H1 (cell line): ENCODE results near the gene RRP12. TPM values are rescaled to one million over a fixed set of nuclear protein-coding genes. Genes with fewer than 3 reads are reported as not detected.
A peak's percentile ranks its signal among the peaks of the same experiment; 100 is the strongest.

Source experiments
- CTCF ChIA-PET: fragments of 300-600 bp; sonication (Branson Sonifier 250); formaldehyde crosslinking; loops from one replicate; lab custom pipeline; 2021; ENCODE audit not compliant: partially characterized antibody; lab: Charles Lee
- POLR2A ChIA-PET: fragments of 300-600 bp; sonication (Branson Sonifier 250); formaldehyde crosslinking; loops from one replicate; lab custom pipeline; 2021; ENCODE audit warnings: inconsistent platforms; ENCODE audit not compliant: partially characterized antibody; lab: Charles Lee
- DNase-seq, 2 experiments: peaks; one replicate each; pipeline versions ENCODE4 v3.0.0 to v3.0.0-alpha.2; 2010 to 2022; ENCODE audit warnings: low spot score in 2 of 2, low read depth in 1 of 2, mixed read lengths in 1 of 2
- FAIRE-seq: peaks from 2 replicates; lab custom pipeline; 2011; peaks lifted over from hg19 to GRCh38; lab: Jason Lieb, UNC
- H2AFZ ChIP-seq: 2 replicates; pipeline ENCODE4 v1.8.1; 2012; ENCODE audit warnings: low read length, inconsistent platforms
- H2AK5ac ChIP-seq: 2 replicates; pipeline ENCODE4 v1.6.1; 2013; ENCODE audit warnings: low read depth, low read length
- H2BK120ac ChIP-seq: replicated peaks from 2 replicates; pipeline ENCODE3; 2013; ENCODE audit warnings: low read depth, low read length, inconsistent platforms
- H2BK12ac ChIP-seq: 2 replicates; pipeline ENCODE4 v1.6.1; 2013; ENCODE audit warnings: low read depth, low read length
- H2BK15ac ChIP-seq: 2 replicates; pipeline ENCODE4 v1.6.1; 2013; ENCODE audit warnings: low read length
- H2BK20ac ChIP-seq: 2 replicates; pipeline ENCODE4 v1.6.1; 2013; ENCODE audit warnings: low read length
- H2BK5ac ChIP-seq: 2 replicates; pipeline ENCODE4 v1.6.1; 2013; ENCODE audit warnings: low read depth, low read length
- H3K14ac ChIP-seq: 2 replicates; pipeline ENCODE4 v1.6.1; 2013; ENCODE audit warnings: inconsistent platforms; ENCODE audit not compliant: insufficient read length
- H3K18ac ChIP-seq: 2 replicates; pipeline ENCODE4 v1.6.1; 2013; ENCODE audit warnings: low read length; ENCODE audit errors: extremely low read depth
- H3K23ac ChIP-seq: 2 replicates; pipeline ENCODE4 v1.6.1; 2013; ENCODE audit warnings: inconsistent platforms; ENCODE audit not compliant: insufficient read length
- H3K23me2 ChIP-seq: 2 replicates; pipeline ENCODE4 v1.6.1; 2013; ENCODE audit warnings: low read depth, low read length
- H3K27ac ChIP-seq: 2 replicates; pipeline ENCODE4 v1.6.1; 2011; ENCODE audit warnings: low read depth, low read length, inconsistent platforms
- H3K27me3 ChIP-seq, 4 experiments: replicated peaks in 1 of 4; 1 replicate in 1 of 4; 2 replicates in 3 of 4; pipeline versions ENCODE4 v1.6.1 to v1.8.1; 2011 to 2013; ENCODE audit warnings: low read length in 3 of 4, mild to moderate bottlenecking in 3 of 4, inconsistent platforms in 2 of 4, mixed read lengths in 2 of 4, moderate library complexity in 1 of 4; ENCODE audit not compliant: control insufficient read depth in 3 of 4, insufficient read depth in 3 of 4; ENCODE audit errors: extremely low read depth in 1 of 4
- H3K36me3 ChIP-seq, 4 experiments: 2 replicates each; pipeline versions ENCODE4 v1.6.1 to v1.8.1; 2011 to 2013; ENCODE audit warnings: mild to moderate bottlenecking in 4 of 4, low read length in 3 of 4, moderate library complexity in 2 of 4, control low read depth in 1 of 4, inconsistent platforms in 1 of 4; ENCODE audit not compliant: insufficient read depth in 4 of 4, control insufficient read depth in 2 of 4
- H3K4ac ChIP-seq: replicated peaks from 2 replicates; pipeline ENCODE3; 2013; ENCODE audit warnings: low read length, low read depth, mixed read lengths, inconsistent platforms; ENCODE audit not compliant: insufficient read length
- H3K4me1 ChIP-seq, 4 experiments: replicated peaks in 1 of 4; 1 replicate in 1 of 4; 2 replicates in 3 of 4; pipeline versions ENCODE4 v1.6.1 to v1.8.1; 2011 to 2013; ENCODE audit warnings: low read length in 3 of 4, inconsistent platforms in 2 of 4, mixed read lengths in 1 of 4; ENCODE audit not compliant: insufficient read depth in 4 of 4, control insufficient read depth in 3 of 4
- H3K4me2 ChIP-seq, 2 experiments: 2 replicates each; pipeline versions ENCODE4 v1.6.1 to v1.8.1; 2011 to 2013; ENCODE audit warnings: low read depth in 2 of 2, low read length in 2 of 2, control low read depth in 1 of 2, inconsistent platforms in 1 of 2, mild to moderate bottlenecking in 1 of 2; ENCODE audit not compliant: insufficient read depth in 1 of 2
- H3K4me3 ChIP-seq, 4 experiments: fragments of 200-600, 300-600 bp in 1 of 4; sonication (generic), shearing (Covaris generic), sonication (Bioruptor Twin) in 1 of 4; 2 replicates each; pipeline versions ENCODE4 v1.5.1 to v1.8.1; 2011 to 2016; ENCODE audit warnings: low read length in 4 of 4, low read depth in 3 of 4, control low read depth in 2 of 4, inconsistent platforms in 2 of 4, mild to moderate bottlenecking in 2 of 4, mixed read lengths in 1 of 4, moderate library complexity in 1 of 4; ENCODE audit not compliant: insufficient read depth in 2 of 4; ENCODE audit errors: extremely low read depth in 1 of 4
- H3K56ac ChIP-seq: replicated peaks from 2 replicates; pipeline ENCODE3; 2013; ENCODE audit warnings: low read depth, mild to moderate bottlenecking, mixed read lengths, low read length, inconsistent platforms; ENCODE audit not compliant: insufficient read length
- H3K79me1 ChIP-seq: 2 replicates; pipeline ENCODE4 v1.6.1; 2013; ENCODE audit warnings: low read depth, low read length, control low read depth
- H3K79me2 ChIP-seq, 2 experiments: 2 replicates each; pipeline versions ENCODE4 v1.6.1 to v1.8.1; 2012 to 2013; ENCODE audit warnings: low read length in 2 of 2, mild to moderate bottlenecking in 2 of 2, inconsistent platforms in 1 of 2; ENCODE audit not compliant: insufficient read depth in 2 of 2, control insufficient read depth in 1 of 2
- H3K9ac ChIP-seq, 4 experiments: replicated peaks in 1 of 4; 1 replicate in 1 of 4; 2 replicates in 3 of 4; pipeline versions ENCODE4 v1.6.1 to v1.8.1; 2011 to 2013; ENCODE audit warnings: low read depth in 3 of 4, low read length in 3 of 4, control low read depth in 2 of 4, mild to moderate bottlenecking in 2 of 4, moderate library complexity in 2 of 4, inconsistent platforms in 1 of 4; ENCODE audit errors: extremely low read depth in 1 of 4
- H3K9me3 ChIP-seq, 2 experiments: 2 replicates each; pipeline versions ENCODE4 v1.6.1 to v1.8.1; 2012 to 2013; ENCODE audit warnings: mild to moderate bottlenecking in 2 of 2, moderate library complexity in 2 of 2, control low read depth in 1 of 2, inconsistent platforms in 1 of 2, low read depth in 1 of 2, low read length in 1 of 2, mixed read lengths in 1 of 2; ENCODE audit not compliant: insufficient read depth in 2 of 2
- H4K20me1 ChIP-seq, 2 experiments: replicated peaks in 1 of 2; 2 replicates each; pipeline versions ENCODE3 to v1.8.1; 2011 to 2013; ENCODE audit warnings: inconsistent platforms in 2 of 2, low read length in 2 of 2, mild to moderate bottlenecking in 1 of 2; ENCODE audit not compliant: insufficient read depth in 2 of 2, control insufficient read depth in 1 of 2
- H4K5ac ChIP-seq: 2 replicates; pipeline ENCODE4 v1.6.1; 2013; ENCODE audit warnings: low read length, low read depth, mixed read lengths, inconsistent platforms; ENCODE audit not compliant: insufficient read length
- H4K8ac ChIP-seq: 2 replicates; pipeline ENCODE4 v1.8.0; 2013; ENCODE audit warnings: mild to moderate bottlenecking, moderate library complexity, low read length, inconsistent platforms; ENCODE audit not compliant: insufficient read depth; ENCODE audit errors: extremely low read depth
- H4K91ac ChIP-seq: replicated peaks from 2 replicates; pipeline ENCODE3; 2013; ENCODE audit warnings: low read length, mixed read lengths, inconsistent platforms; ENCODE audit not compliant: insufficient read length
- ASH2L ChIP-seq: fragments of 200-600, 300-600 bp; sonication (generic); IDR thresholded peaks from one replicate; pipeline ENCODE4 v1.7.1; 2017; ENCODE audit warnings: low read length
- EGR1 ChIP-seq: IDR thresholded peaks from 2 replicates; pipeline ENCODE4 v1.6.1; 2011; ENCODE audit warnings: low read depth, low read length, borderline replicate concordance
- GTF2F1 ChIP-seq: IDR thresholded peaks from 2 replicates; pipeline ENCODE4 v1.6.1; 2012; ENCODE audit warnings: low read depth, low read length, improper control_type of control experiment, borderline replicate concordance
- SAP30 ChIP-seq: fragments of 300-600 bp; sonication (generic); IDR thresholded peaks from 2 replicates; pipeline ENCODE4 v1.7.1; 2012; ENCODE audit warnings: low read length, moderate library complexity, mild to moderate bottlenecking, inconsistent platforms; ENCODE audit not compliant: insufficient read depth, insufficient replicate concordance
- SIN3A ChIP-seq, 2 experiments: IDR thresholded peaks in 1 of 2; conservative IDR thresholded peaks in 1 of 2; 2 replicates each; pipeline ENCODE4 v1.6.1; 2011 to 2012; ENCODE audit warnings: low read length in 2 of 2, improper control_type of control experiment in 1 of 2, low read depth in 1 of 2, mild to moderate bottlenecking in 1 of 2
- SP2 ChIP-seq: IDR thresholded peaks from 2 replicates; pipeline ENCODE4 v1.6.1; 2012; ENCODE audit warnings: mild to moderate bottlenecking, low read length, inconsistent platforms
- TBP ChIP-seq: IDR thresholded peaks from 2 replicates; pipeline ENCODE4 v1.6.1; 2011; ENCODE audit warnings: low read depth, low read length, improper control_type of control experiment
- YY1 ChIP-seq: IDR thresholded peaks from 2 replicates; pipeline ENCODE4 v1.6.1; 2011; ENCODE audit warnings: low read depth, mild to moderate bottlenecking, low read length
- WGBS, 2 experiments: shearing (Covaris generic) in 1 of 2; methylation state at CpG; one replicate each; pipeline versions ENCODE4 v1.1.6 to v1.1.7; 2013 to 2015; ENCODE audit warnings: low lambda C conversion rate in 2 of 2, mixed read lengths in 2 of 2, inconsistent platforms in 1 of 2, low coverage in 1 of 2, missing lambda C conversion rate in 1 of 2; ENCODE audit not compliant: insufficient replicate concordance in 2 of 2, insufficient coverage in 1 of 2, insufficient read length in 1 of 2; ENCODE audit errors: extremely low coverage in 1 of 2, missing lambda C conversion rate in 1 of 2; 5-methylcytosine and 5-hydroxymethylcytosine counted together
- polyA plus RNA-seq, 7 experiments: library from polyadenylated mRNA; depleted of rRNA in 3 of 7; stranded (reverse) in 5 of 7; unstranded in 2 of 7; fragments of >200 nt in 5 of 7; fragments of 200-250 nt in 2 of 7; gene quantifications; 1 replicate in 5 of 7; 2 replicates in 1 of 7; 4 replicates in 1 of 7; pipeline versions ENCODE4 v1.2.1 to v1.2.3, GENCODE V29; 2011 to 2013; ENCODE audit warnings: missing spikeins in 2 of 7, mixed read lengths in 2 of 7
- total RNA-seq: library from RNA; stranded (reverse); fragmentation: NEBNext Ultra II Directional; extraction: Animal tissue kit (Norgen Biotek cat#: 25700); gene quantifications from 2 replicates; pipeline ENCODE4 v1.2.1, GENCODE V29; 2021

RRP12 gene
- total and polyA plus RNA-seq, 2 of the 8 experiments (the other 6 are each of a cell fraction or from before 2014, with no cell fraction given): 21.0 to 65.8 TPM

DNA sequence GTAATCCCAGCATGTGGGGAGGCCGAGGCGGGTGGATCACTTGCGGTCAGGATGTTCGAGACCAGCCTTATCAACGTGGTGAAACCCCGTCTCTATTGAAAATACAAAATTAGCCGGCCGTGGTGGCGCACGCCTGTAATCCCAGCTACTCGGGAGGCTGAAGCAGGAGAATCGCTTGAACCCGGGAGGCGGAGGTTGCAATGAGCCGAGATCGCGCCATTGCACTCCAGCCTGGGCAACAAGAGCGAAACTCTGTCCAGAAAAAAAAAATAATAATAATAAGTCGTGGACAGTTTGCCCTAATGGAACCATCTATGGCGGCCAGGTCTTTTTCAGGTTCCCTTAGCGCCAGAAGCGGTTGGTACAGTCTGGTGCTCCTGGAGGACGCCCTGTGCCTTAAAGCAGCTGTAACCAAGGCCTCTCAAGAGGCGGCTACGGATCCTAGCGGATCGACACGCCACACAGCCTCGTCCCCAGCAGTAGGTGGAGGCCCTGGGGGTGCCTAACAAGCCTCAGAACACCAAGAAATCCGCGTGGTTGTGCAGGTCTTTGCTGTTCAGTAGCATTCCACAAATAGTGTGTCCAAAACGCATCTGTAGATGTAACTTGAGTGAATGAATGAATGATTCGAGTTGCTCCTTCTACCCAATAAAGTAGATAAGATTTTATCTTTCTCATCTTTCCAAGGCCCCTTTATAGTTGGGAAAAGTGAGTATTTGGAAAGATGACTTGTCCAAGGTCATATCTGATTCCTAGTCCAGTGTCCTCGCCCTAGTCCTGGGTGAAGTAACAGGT lies 25.8 kb upstream of the RRP12 start:
- Histone ChIP-seq H3K4me1 (peaks cover 3 to 6% (median 4%) of the 10 kb centered on the region in 4 experiments; a peak in 6 of 7 replicates), H3K4ac (peak overlapping the region; percentile 93), H3K9me3 (no peaks in the 10 kb centered on the region), H2BK20ac (no peak overlapping the region), H3K9ac (peak overlapping the region; percentile 81 to 99 (median 94)), H4K20me1 (peaks cover 8 to 9% of the 10 kb centered on the region in 2 experiments), H3K27me3 (no peaks in the 10 kb centered on the region), H3K23me2 (peaks cover 12% of the 10 kb centered on the region), H2BK12ac (peak overlapping the region; percentile 53), H2AFZ (no peak overlapping the region), H3K4me2 (peak overlapping the region; percentile 87 to 95), H2BK5ac (peak overlapping the region; percentile 93), H3K4me3 (peak overlapping the region; percentile 69 to 100 (median 93)), H3K36me3 (peaks cover 15 to 48% (median 31%) of the 10 kb centered on the region in 4 experiments), H2BK120ac (no peak overlapping the region), H3K18ac (peak overlapping the region; percentile 82), H3K79me1 (no peaks in the 10 kb centered on the region), H4K5ac (peak overlapping the region; percentile 83), H3K14ac (no peak overlapping the region), H3K56ac (peak overlapping the region; percentile 91), H2BK15ac (no peak overlapping the region), H3K79me2 (peaks cover 21 to 39% of the 10 kb centered on the region in 2 experiments), H3K23ac (no peak overlapping the region), H3K27ac (peak overlapping the region; percentile 87), H4K8ac (peak overlapping the region; percentile 91; the same call in 1 of the 2 replicates), H4K91ac (peak overlapping the region; percentile 70), H2AK5ac (peak overlapping the region; percentile 94; the same call in 1 of the 2 replicates)
- FAIRE-seq (no peak), DNase-seq (no peak)
- CTCF ChIA-PET: interaction anchor here (0.6 to 0.8 kb wide), 2 partner anchors 24 to 188 kb away, joined by 3 to 7 read pairs; no protein-coding TSS in a partner anchor
- TF ChIP-seq SP2 (no peak), GTF2F1 (no peak), EGR1 (no peak), ASH2L (peak; percentile 36), SAP30 (peak; percentile 28), SIN3A (conservative IDR thresholded peaks at IDR 0.05 in 1 of 2, IDR thresholded peaks at IDR 0.05 in 1 of 2; ENCODE audit: low read depth in 1 of 2, low read length in 2 of 2) (peak in 1 of 2 experiments; percentile 39; a peak in 1 of 4 replicates), YY1 (no peak), TBP (no peak)
- 1% methylated on average over 34 of the region's 34 CpGs; no CpG with 5 or more reads in 1 of the 2 experiments for WGBS, 2 experiments
- POLR2A ChIA-PET: interaction anchor here (0.5 to 10.5 kb wide), 16 partner anchors 8 to 354 kb away, joined by 3 to 185 read pairs (median 4); partner anchors contain the start of genes EXOSC1, RRP12 and ZDHHC16
